GM23248 (cell line): ENCODE data around the gene ZNF526.

Source experiments
- EZH2 ChIP-seq: fragments of 200-600 bp; sonication (generic); IDR thresholded peaks from 2 replicates; pipeline ENCODE4 v1.6.1; 2018; ENCODE audit warnings: antibody characterized with exemption, mild to moderate bottlenecking; ENCODE audit not compliant: insufficient read depth, poor library complexity, severe bottlenecking
- EZH2phosphoT487 ChIP-seq: fragments of 200-600 bp; sonication (generic); IDR thresholded peaks from 2 replicates; pipeline ENCODE4 v1.6.1; 2018; ENCODE audit warnings: antibody characterized with exemption, moderate library complexity, mild to moderate bottlenecking, low read depth; ENCODE audit not compliant: insufficient read depth

DNA sequence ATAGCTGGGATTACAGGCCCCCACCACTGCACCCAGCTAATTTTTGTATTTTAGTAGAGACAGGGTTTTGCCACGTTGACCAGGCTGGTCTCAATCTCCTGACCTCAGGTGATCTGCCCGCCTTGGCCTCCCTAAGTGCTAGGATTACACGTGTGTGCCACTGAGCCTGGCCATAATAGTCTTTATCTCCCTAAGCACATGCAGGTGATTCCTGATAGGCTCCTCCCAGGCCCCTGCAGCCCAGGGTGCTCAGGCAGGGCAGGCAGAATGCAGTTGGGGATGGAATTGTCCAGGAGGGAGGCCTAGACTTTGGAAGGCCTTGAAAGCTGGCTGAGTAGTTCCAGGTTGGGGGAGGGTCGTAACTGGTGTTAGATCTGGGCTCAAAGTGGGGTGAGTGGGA, 8.5 kb downstream of the ZNF526 start:
- TF ChIP-seq EZH2 (no peak), EZH2phosphoT487 (no peak)
